ENCODE results near the gene CCNY.

The CCNY gene

GRCh38 chr10:35394411-35394851 lies 58.1 kb downstream of the CCNY start:
- no peak overlapping the region for H3K4me2 ChIP-seq
- H3K36me3 ChIP-seq (ENCODE audit: insufficient read depth) = no peaks in the 10 kb centered on the region
- H3K79me2 ChIP-seq (ENCODE audit: insufficient read depth, low read depth) = peaks cover 15% of the 10 kb centered on the region; the same call in 1 of the 2 replicates
- no peaks in the 10 kb centered on the region for H4K20me1 ChIP-seq (ENCODE audit: insufficient read depth)
- no peaks in the 10 kb centered on the region for H3K4me1 ChIP-seq (ENCODE audit: low read depth, poor library complexity, severe bottlenecking)
- H3K9ac ChIP-seq = no peak overlapping the region
- TF ChIP-seq CTCF (conservative IDR thresholded peaks at IDR 0.05; ENCODE audit: low read depth, low read length) = no peak
- H3K4me3 ChIP-seq (IDR thresholded peaks at IDR 0.05; ENCODE audit: insufficient read depth, low read depth, low read length) = no peak overlapping the region
- H3K27me3 ChIP-seq (ENCODE audit: insufficient read depth, low read depth) = no peaks in the 10 kb centered on the region
- no peak overlapping the region for H3K27ac ChIP-seq
- H2AFZ ChIP-seq (ENCODE audit: low read depth) = no peak overlapping the region

GRCh38 chr10:35394934-35395333 lies 58.6 kb downstream of the CCNY start:
- Histone ChIP-seq H4K20me1 (ENCODE audit: insufficient read depth) (no peaks in the 10 kb centered on the region), H3K27ac (no peak overlapping the region), H3K36me3 (ENCODE audit: insufficient read depth) (no peaks in the 10 kb centered on the region), H3K4me3 (IDR thresholded peaks at IDR 0.05; ENCODE audit: insufficient read depth, low read depth, low read length) (no peak overlapping the region), H3K4me1 (ENCODE audit: low read depth, poor library complexity, severe bottlenecking) (no peaks in the 10 kb centered on the region), H3K4me2 (no peak overlapping the region), H2AFZ (ENCODE audit: low read depth) (no peak overlapping the region), H3K79me2 (ENCODE audit: insufficient read depth, low read depth) (peaks cover 15% of the 10 kb centered on the region; the same call in 1 of the 2 replicates), H3K9ac (no peak overlapping the region), H3K27me3 (ENCODE audit: insufficient read depth, low read depth) (no peaks in the 10 kb centered on the region)
- no peak for TF ChIP-seq CTCF (conservative IDR thresholded peaks at IDR 0.05; ENCODE audit: low read depth, low read length)

- H3K4me3 ChIP-seq (IDR thresholded peaks at IDR 0.05; ENCODE audit: insufficient read depth, low read depth, low read length) = no peak overlapping the region
- H3K27ac ChIP-seq = no peak overlapping the region
- H3K79me2 ChIP-seq (ENCODE audit: insufficient read depth, low read depth) = peaks cover 15% of the 10 kb centered on the region; the same call in 1 of the 2 replicates
- H4K20me1 ChIP-seq (ENCODE audit: insufficient read depth) = no peaks in the 10 kb centered on the region
- H3K4me1 ChIP-seq (ENCODE audit: low read depth, poor library complexity, severe bottlenecking) = no peaks in the 10 kb centered on the region
- H2AFZ ChIP-seq (ENCODE audit: low read depth) = no peak overlapping the region
- no peak for TF ChIP-seq CTCF (conservative IDR thresholded peaks at IDR 0.05; ENCODE audit: low read depth, low read length)
- H3K4me2 ChIP-seq = no peak overlapping the region
- no peak overlapping the region for H3K9ac ChIP-seq
- H3K27me3 ChIP-seq (ENCODE audit: insufficient read depth, low read depth) = no peaks in the 10 kb centered on the region
- H3K36me3 ChIP-seq (ENCODE audit: insufficient read depth) = no peaks in the 10 kb centered on the region
Observed at GRCh38 chr10:35396560-35397434, 60.5 kb downstream of the CCNY start.

GRCh38 chr10:35397953-35398352 lies 61.6 kb downstream of the CCNY start:
- H3K36me3 ChIP-seq (ENCODE audit: insufficient read depth) = no peaks in the 10 kb centered on the region
- no peaks in the 10 kb centered on the region for H4K20me1 ChIP-seq (ENCODE audit: insufficient read depth)
- H3K79me2 ChIP-seq (ENCODE audit: insufficient read depth, low read depth) = peaks cover 15% of the 10 kb centered on the region; the same call in 1 of the 2 replicates
- H3K4me1 ChIP-seq (ENCODE audit: low read depth, poor library complexity, severe bottlenecking) = no peaks in the 10 kb centered on the region
- no peak overlapping the region for H3K27ac ChIP-seq
- no peak overlapping the region for H3K4me3 ChIP-seq (IDR thresholded peaks at IDR 0.05; ENCODE audit: insufficient read depth, low read depth, low read length)
- TF ChIP-seq CTCF (conservative IDR thresholded peaks at IDR 0.05; ENCODE audit: low read depth, low read length) = no peak
- no peaks in the 10 kb centered on the region for H3K27me3 ChIP-seq (ENCODE audit: insufficient read depth, low read depth)
- no peak overlapping the region for H3K9ac ChIP-seq
- H3K4me2 ChIP-seq = no peak overlapping the region
- no peak overlapping the region for H2AFZ ChIP-seq (ENCODE audit: low read depth)

All from KMS-11 (cell line).